ENCODE measurements around the gene B4GALT1. TPM values are rescaled to one million over a fixed set of nuclear protein-coding genes. Genes with fewer than 3 reads are reported as not detected.

Gene B4GALT1
- total RNA-seq, 2 experiments from 2014 or later = 12.8 to 38.7 TPM

DNA sequence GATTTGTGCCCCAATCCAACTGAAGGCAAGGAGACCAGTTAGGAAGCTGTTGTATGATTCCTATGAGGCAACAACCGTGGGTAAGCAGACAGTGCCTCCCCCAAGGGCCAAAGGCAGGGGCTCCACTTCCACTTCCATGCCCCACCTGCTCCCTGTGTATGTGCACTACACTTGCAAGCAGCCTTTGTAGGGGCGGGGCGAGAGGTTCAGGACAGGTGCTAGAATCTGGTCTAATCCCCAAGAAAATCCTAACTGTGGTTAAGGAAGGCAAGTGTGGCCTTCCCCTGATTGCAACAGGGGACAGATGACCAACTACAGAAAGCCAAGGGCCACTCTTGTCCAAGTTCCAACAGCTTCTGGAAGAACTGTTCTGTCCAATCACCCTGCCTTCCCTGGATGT is 41.7 kb downstream of the B4GALT1 start:
- intact Hi-C loops (cut with micrococcal nuclease; ENCODE audit: unreplicated experiment) = no loop called here
- POLR2A ChIA-PET = interaction anchor here (1.0 to 1.2 kb wide), 2 partner anchors 15 to 49 kb away, joined by 3 to 4 read pairs; partner anchors contain the start of gene SMU1
- Histone ChIP-seq H3K9me3 (ENCODE audit: low read length) (no peaks in the 10 kb centered on the region), H3K4me1 (ENCODE audit: insufficient read depth, low read length, poor library complexity, severe bottlenecking) (peaks cover 11% of the 10 kb centered on the region), H2AFZ (ENCODE audit: low read length) (no peak overlapping the region), H3K4me3 (ENCODE audit: low read depth, low read length, poor library complexity, severe bottlenecking) (no peak overlapping the region), H3K9me2 (ENCODE audit: insufficient read depth, low read length) (no peaks in the 10 kb centered on the region), H3K79me2 (ENCODE audit: insufficient read depth, low read depth, low read length) (no peaks in the 10 kb centered on the region), H3K27ac (ENCODE audit: low read depth, low read length, poor library complexity, severe bottlenecking) (no peak overlapping the region), H4K20me1 (ENCODE audit: insufficient read depth, low read length) (no peaks in the 10 kb centered on the region), H3K36me3 (ENCODE audit: insufficient read depth, low read length) (peaks cover 36% of the 10 kb centered on the region), H3K4me2 (ENCODE audit: low read length) (no peak overlapping the region)
- CTCF ChIA-PET (ENCODE audit: unreplicated experiment) = no interaction called here
- TF ChIP-seq EZH2phosphoT487 (IDR thresholded peaks at IDR 0.05; ENCODE audit: borderline replicate concordance, low read depth, low read length) = no peak
- TF ChIP-seq, protein P1, sequence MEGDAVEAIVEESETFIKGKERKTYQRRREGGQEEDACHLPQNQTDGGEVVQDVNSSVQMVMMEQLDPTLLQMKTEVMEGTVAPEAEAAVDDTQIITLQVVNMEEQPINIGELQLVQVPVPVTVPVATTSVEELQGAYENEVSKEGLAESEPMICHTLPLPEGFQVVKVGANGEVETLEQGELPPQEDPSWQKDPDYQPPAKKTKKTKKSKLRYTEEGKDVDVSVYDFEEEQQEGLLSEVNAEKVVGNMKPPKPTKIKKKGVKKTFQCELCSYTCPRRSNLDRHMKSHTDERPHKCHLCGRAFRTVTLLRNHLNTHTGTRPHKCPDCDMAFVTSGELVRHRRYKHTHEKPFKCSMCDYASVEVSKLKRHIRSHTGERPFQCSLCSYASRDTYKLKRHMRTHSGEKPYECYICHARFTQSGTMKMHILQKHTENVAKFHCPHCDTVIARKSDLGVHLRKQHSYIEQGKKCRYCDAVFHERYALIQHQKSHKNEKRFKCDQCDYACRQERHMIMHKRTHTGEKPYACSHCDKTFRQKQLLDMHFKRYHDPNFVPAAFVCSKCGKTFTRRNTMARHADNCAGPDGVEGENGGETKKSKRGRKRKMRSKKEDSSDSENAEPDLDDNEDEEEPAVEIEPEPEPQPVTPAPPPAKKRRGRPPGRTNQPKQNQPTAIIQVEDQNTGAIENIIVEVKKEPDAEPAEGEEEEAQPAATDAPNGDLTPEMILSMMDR (conservative IDR thresholded peaks at IDR 0.05; ENCODE audit: low read length) = no peak
- DNase-seq (ENCODE audit: low spot score) = no peak
- no TSS peak for BruUV-seq (replicated peaks)

DNA sequence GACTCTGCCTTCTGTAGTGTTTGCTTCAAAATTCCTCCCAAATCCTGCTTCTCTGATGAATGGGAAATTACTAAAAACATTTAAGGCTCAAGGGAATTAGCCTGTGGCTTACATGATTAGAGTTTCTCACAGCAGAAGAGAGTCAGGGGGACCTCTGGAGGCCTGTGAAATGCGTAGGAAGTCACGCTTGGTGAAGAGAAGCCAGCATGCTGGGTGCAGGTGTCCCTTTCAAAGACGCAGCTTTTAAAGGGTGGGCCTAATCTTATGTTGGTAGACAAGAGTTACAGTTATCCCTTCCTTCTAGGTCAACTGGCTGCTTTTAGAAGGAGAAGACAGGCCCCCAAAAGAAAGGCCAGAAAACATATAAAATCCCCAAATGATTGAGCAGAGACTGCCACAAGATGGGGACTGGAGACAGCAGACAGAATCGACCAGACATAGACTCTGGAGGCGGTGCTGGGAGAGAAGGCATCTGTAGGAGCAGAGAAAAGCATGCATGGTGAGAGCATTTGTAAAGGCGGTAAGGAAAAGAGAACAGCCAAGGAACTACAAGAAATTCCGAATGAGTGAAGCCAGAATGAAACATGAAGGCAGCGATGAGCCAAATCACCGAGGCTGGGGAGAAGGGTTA is 42.3 kb downstream of the B4GALT1 start:
- peaks cover 31% of the 10 kb centered on the region for H3K36me3 ChIP-seq (ENCODE audit: insufficient read depth, low read length)
- H3K4me1 ChIP-seq (ENCODE audit: insufficient read depth, low read length, poor library complexity, severe bottlenecking) = peaks cover 11% of the 10 kb centered on the region
- BruUV-seq (replicated peaks) = no TSS peak
- DNase-seq (ENCODE audit: low spot score) = peak; percentile 52
- H3K9me2 ChIP-seq (ENCODE audit: insufficient read depth, low read length) = no peaks in the 10 kb centered on the region
- no peak overlapping the region for H3K4me3 ChIP-seq (ENCODE audit: low read depth, low read length, poor library complexity, severe bottlenecking)
- ChIA-PET POLR2A (interaction anchor here (1.2 kb wide), 1 partner anchor 16 kb away, joined by 3 read pairs; no protein-coding TSS in a partner anchor), CTCF (ENCODE audit: unreplicated experiment) (interaction anchor here (0.6 kb wide), 1 partner anchor 45 kb away, joined by 3 read pairs; no protein-coding TSS in a partner anchor)
- no peak overlapping the region for H3K27ac ChIP-seq (ENCODE audit: low read depth, low read length, poor library complexity, severe bottlenecking)
- no peak overlapping the region for H2AFZ ChIP-seq (ENCODE audit: low read length)
- no peak for TF ChIP-seq EZH2phosphoT487 (IDR thresholded peaks at IDR 0.05; ENCODE audit: borderline replicate concordance, low read depth, low read length)
- TF ChIP-seq, protein P1 (conservative IDR thresholded peaks at IDR 0.05; ENCODE audit: low read length) = peak; percentile 30; the same call in 1 of the 2 replicates
- no peaks in the 10 kb centered on the region for H4K20me1 ChIP-seq (ENCODE audit: insufficient read depth, low read length)
- H3K4me2 ChIP-seq (ENCODE audit: low read length) = no peak overlapping the region
- no peaks in the 10 kb centered on the region for H3K79me2 ChIP-seq (ENCODE audit: insufficient read depth, low read depth, low read length)
- H3K9me3 ChIP-seq (ENCODE audit: low read length) = no peaks in the 10 kb centered on the region
- intact Hi-C loops (cut with micrococcal nuclease; ENCODE audit: unreplicated experiment) = no loop called here

DNA sequence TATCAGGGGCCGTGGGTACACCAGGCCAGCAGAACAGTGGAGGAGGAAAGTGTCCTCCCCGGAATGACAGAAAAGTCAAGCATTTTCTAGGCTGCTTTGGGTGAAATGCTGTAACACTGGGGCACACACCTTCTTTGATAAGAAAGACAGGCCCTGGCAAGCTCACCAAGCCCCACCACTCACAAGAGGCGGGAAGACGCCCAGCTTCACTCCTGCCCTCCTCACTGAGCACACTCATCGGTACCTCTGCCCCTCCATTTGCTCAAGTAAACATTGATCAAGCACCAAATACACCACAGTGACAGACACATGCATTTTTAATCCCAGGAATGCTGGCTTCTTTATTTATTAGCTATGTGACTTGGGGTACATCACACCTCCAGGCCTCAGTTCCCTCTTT is 43.1 kb downstream of the B4GALT1 start:
- H3K4me1 ChIP-seq (ENCODE audit: insufficient read depth, low read length, poor library complexity, severe bottlenecking) = peaks cover 11% of the 10 kb centered on the region
- POLR2A ChIA-PET = no interaction called here

More for the DNA sequence above, 43.1 kb downstream of the B4GALT1 start:
- intact Hi-C loops (cut with micrococcal nuclease; ENCODE audit: unreplicated experiment) = no loop called here
- Histone ChIP-seq H3K79me2 (ENCODE audit: insufficient read depth, low read depth, low read length) (no peaks in the 10 kb centered on the region), H3K27ac (ENCODE audit: low read depth, low read length, poor library complexity, severe bottlenecking) (no peak overlapping the region), H4K20me1 (ENCODE audit: insufficient read depth, low read length) (no peaks in the 10 kb centered on the region), H3K36me3 (ENCODE audit: insufficient read depth, low read length) (peaks cover 33% of the 10 kb centered on the region), H3K4me3 (ENCODE audit: low read depth, low read length, poor library complexity, severe bottlenecking) (no peak overlapping the region), H3K9me2 (ENCODE audit: insufficient read depth, low read length) (no peaks in the 10 kb centered on the region), H2AFZ (ENCODE audit: low read length) (no peak overlapping the region), H3K4me2 (ENCODE audit: low read length) (no peak overlapping the region), H3K9me3 (ENCODE audit: low read length) (no peaks in the 10 kb centered on the region)
- DNase-seq (ENCODE audit: low spot score) = no peak
- TF ChIP-seq, protein P1 (conservative IDR thresholded peaks at IDR 0.05; ENCODE audit: low read length) = no peak
- no peak for TF ChIP-seq EZH2phosphoT487 (IDR thresholded peaks at IDR 0.05; ENCODE audit: borderline replicate concordance, low read depth, low read length)
- CTCF ChIA-PET (ENCODE audit: unreplicated experiment) = no interaction called here
- BruUV-seq (replicated peaks) = no TSS peak

Data from OCI-LY7 (cell line).